ENCODE results near the gene ANXA10. TPM values are rescaled to one million over a fixed set of nuclear protein-coding genes. Genes with fewer than 3 reads are reported as not detected.
A peak's percentile ranks its signal among the peaks of the same experiment; 100 is the strongest.
"Not testable (repeated sequence)": the region's sequence is repeated elsewhere in the genome, so short reads cannot be mapped to it uniquely, and the experiment has no call there.

The ANXA10 gene
- total RNA-seq, 1 experiment from 2014 or later, result not detected

DNA sequence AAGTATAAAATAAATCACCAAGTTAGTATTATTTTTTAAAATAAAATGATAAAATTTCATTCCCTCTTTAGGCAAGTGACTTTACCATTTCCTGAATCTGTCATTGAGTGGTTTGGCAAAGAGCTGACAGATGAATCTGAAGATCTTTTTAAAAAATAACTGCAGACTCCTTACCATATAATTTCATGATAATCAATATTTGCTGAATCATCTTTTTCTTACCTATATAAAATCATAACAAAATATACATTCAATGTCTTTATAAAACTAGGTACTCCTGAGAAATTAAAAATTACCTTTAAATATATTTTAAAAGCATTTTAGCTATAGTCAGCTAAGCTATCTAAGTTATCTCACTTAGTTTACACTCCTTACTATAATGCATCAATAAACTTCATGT is 17.2 kb downstream of the ANXA10 start:
- H3K4me3 Mint-ChIP-seq (ENCODE audit: unreplicated experiment), result no peak overlapping the region
- H3K27me3 Mint-ChIP-seq (ENCODE audit: insufficient read depth, unreplicated experiment), result no peaks in the 10 kb centered on the region
- no TSS peak for BruUV-seq (replicated peaks)
- no peak overlapping the region for H3K27ac Mint-ChIP-seq (ENCODE audit: low read depth, unreplicated experiment)
- intact Hi-C loops (cut with micrococcal nuclease), result no loop called here
- POLR2A ChIA-PET, result no interaction called here
- no peak for TF ChIP-seq CTCF (IDR thresholded peaks at IDR 0.05; ENCODE audit: unreplicated experiment)
- H3K36me3 Mint-ChIP-seq (ENCODE audit: insufficient read depth, unreplicated experiment), result no peaks in the 10 kb centered on the region
- CTCF ChIA-PET, result interaction anchor here (0.6 to 1.1 kb wide), 2 partner anchors 9 to 45 kb away, joined by 3 read pairs; no protein-coding TSS in a partner anchor
- no peak for DNase-seq (ENCODE audit: unreplicated experiment)
- no peaks in the 10 kb centered on the region for H3K4me1 Mint-ChIP-seq (ENCODE audit: insufficient read depth, unreplicated experiment)
- no peaks in the 10 kb centered on the region for H3K9me3 Mint-ChIP-seq (ENCODE audit: unreplicated experiment)

- intact Hi-C loops (cut with micrococcal nuclease); CTCF ChIA-PET; H3K9me3 Mint-ChIP-seq (ENCODE audit: unreplicated experiment); H3K4me1 Mint-ChIP-seq (ENCODE audit: insufficient read depth, unreplicated experiment); DNase-seq (ENCODE audit: unreplicated experiment); H3K27me3 Mint-ChIP-seq (ENCODE audit: insufficient read depth, unreplicated experiment); H3K27ac Mint-ChIP-seq (ENCODE audit: low read depth, unreplicated experiment); H3K4me3 Mint-ChIP-seq (ENCODE audit: unreplicated experiment); H3K36me3 Mint-ChIP-seq (ENCODE audit: insufficient read depth, unreplicated experiment); BruUV-seq (replicated peaks): not testable (repeated sequence)
- POLR2A ChIA-PET, result interaction anchor here (0.6 kb wide), 1 partner anchor 570 kb away, joined by 3 read pairs; no protein-coding TSS in a partner anchor
Measured at GRCh38 chr4:168113059-168113458, 20.7 kb downstream of the ANXA10 start.

DNA sequence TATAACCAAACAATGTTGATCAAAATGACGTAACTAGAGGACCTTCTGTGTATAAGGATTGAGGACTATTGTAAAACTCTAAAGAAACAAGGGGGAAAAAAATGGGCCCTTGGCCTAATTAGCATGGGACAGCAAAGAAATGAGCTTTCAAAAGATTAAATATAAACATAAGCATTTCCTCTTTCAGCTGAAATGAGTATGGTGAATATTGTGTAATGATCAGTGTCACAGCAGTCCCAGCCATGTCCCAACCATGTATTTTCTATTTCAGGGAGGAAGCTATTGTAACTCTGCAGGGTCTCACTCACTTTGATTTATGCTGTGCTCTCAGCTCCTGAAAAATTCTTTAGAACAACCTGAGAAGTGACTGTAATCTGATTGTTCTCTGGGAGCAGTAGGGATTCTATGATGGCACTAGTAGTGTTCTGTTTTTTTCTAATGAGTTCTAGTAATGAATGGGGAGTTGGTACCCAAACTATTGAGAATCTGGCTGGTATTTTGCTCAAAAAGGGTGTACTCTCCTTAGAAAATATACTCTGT is 25.8 kb downstream of the ANXA10 start:
- Mint-ChIP-seq H3K4me3 (ENCODE audit: unreplicated experiment) (no peak overlapping the region), H3K4me1 (ENCODE audit: insufficient read depth, unreplicated experiment) (no peaks in the 10 kb centered on the region), H3K9me3 (ENCODE audit: unreplicated experiment) (no peaks in the 10 kb centered on the region), H3K27me3 (ENCODE audit: insufficient read depth, unreplicated experiment) (no peaks in the 10 kb centered on the region), H3K27ac (ENCODE audit: low read depth, unreplicated experiment) (no peak overlapping the region), H3K36me3 (ENCODE audit: insufficient read depth, unreplicated experiment) (no peaks in the 10 kb centered on the region)
- ChIA-PET CTCF (interaction anchor here (0.9 to 1.0 kb wide), 2 partner anchors 9 to 56 kb away, joined by 3 read pairs; no protein-coding TSS in a partner anchor), POLR2A (no interaction called here)
- no TSS peak for BruUV-seq (replicated peaks)
- TF ChIP-seq CTCF (IDR thresholded peaks at IDR 0.05; ENCODE audit: unreplicated experiment), result no peak
- intact Hi-C loops (cut with micrococcal nuclease), result no loop called here
- DNase-seq (ENCODE audit: unreplicated experiment), result no peak

- intact Hi-C loops (cut with micrococcal nuclease), result no loop called here
- no peak for TF ChIP-seq CTCF (IDR thresholded peaks at IDR 0.05; ENCODE audit: unreplicated experiment)
- Mint-ChIP-seq H3K9me3 (ENCODE audit: unreplicated experiment) (no peaks in the 10 kb centered on the region), H3K27ac (ENCODE audit: low read depth, unreplicated experiment) (no peak overlapping the region), H3K36me3 (ENCODE audit: insufficient read depth, unreplicated experiment) (no peaks in the 10 kb centered on the region), H3K4me3 (ENCODE audit: unreplicated experiment) (no peak overlapping the region), H3K4me1 (ENCODE audit: insufficient read depth, unreplicated experiment) (peaks cover 4% of the 10 kb centered on the region), H3K27me3 (ENCODE audit: insufficient read depth, unreplicated experiment) (no peaks in the 10 kb centered on the region)
- ChIA-PET CTCF (interaction anchor here (0.9 kb wide), 1 partner anchor 36 kb away, joined by 4 read pairs; no protein-coding TSS in a partner anchor), POLR2A (no interaction called here)
- no peak for DNase-seq (ENCODE audit: unreplicated experiment)
- no TSS peak for BruUV-seq (replicated peaks)
Measured at GRCh38 chr4:168119100-168119499, 26.8 kb downstream of the ANXA10 start.

DNA sequence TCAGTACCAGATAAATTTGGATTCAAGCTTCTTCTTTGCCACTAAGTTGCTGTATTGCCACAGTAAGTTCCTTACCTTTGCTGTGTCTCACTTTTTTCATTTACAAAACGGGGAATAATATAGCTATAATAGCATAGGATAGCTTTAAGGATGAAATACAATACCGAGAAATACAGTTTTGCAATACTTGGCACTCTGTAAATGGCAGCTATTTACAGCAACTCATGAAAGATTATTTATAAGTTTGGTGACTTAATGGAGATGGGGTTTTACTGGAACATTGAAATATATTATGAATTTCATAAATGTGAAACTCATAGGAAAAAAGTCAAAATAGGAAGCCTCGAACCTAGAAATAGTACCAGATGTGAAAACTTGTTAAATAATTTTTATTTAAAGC is 27.6 kb downstream of the ANXA10 start:
- peaks cover 12% of the 10 kb centered on the region for H3K4me1 Mint-ChIP-seq (ENCODE audit: insufficient read depth, unreplicated experiment)
- no TSS peak for BruUV-seq (replicated peaks)
- H3K4me3 Mint-ChIP-seq (ENCODE audit: unreplicated experiment), result no peak overlapping the region
- TF ChIP-seq CTCF (IDR thresholded peaks at IDR 0.05; ENCODE audit: unreplicated experiment), result no peak
- no peaks in the 10 kb centered on the region for H3K9me3 Mint-ChIP-seq (ENCODE audit: unreplicated experiment)
- peak; percentile 24 for DNase-seq (ENCODE audit: unreplicated experiment)
- POLR2A ChIA-PET, result no interaction called here
- H3K36me3 Mint-ChIP-seq (ENCODE audit: insufficient read depth, unreplicated experiment), result no peaks in the 10 kb centered on the region
- H3K27ac Mint-ChIP-seq (ENCODE audit: low read depth, unreplicated experiment), result no peak overlapping the region
- CTCF ChIA-PET, result interaction anchor here (0.9 kb wide), 1 partner anchor 35 kb away, joined by 4 read pairs; no protein-coding TSS in a partner anchor
- intact Hi-C loops (cut with micrococcal nuclease), result no loop called here
- H3K27me3 Mint-ChIP-seq (ENCODE audit: insufficient read depth, unreplicated experiment), result no peaks in the 10 kb centered on the region

Measured in MCF 10A (cell line).